Smooth muscle cell (in vitro differentiated cells): Measurements from ENCODE around the gene ARF3. TPM values are rescaled to one million over a fixed set of nuclear protein-coding genes. Genes with fewer than 3 reads are reported as not detected.

ENCODE experiments used
- DNase-seq: peaks from one replicate; lab custom pipeline; 2025; ENCODE audit not compliant: unreplicated experiment; lab: John Stamatoyannopoulos, UW
- H2AFZ ChIP-seq: fragments of 200-600 bp; sonication (generic); 2 replicates; pipeline ENCODE4 v1.6.0; 2016; ENCODE audit warnings: antibody characterized with exemption, low read depth, mild to moderate bottlenecking
- H3F3A ChIP-seq: fragments of 200-600 bp; sonication (generic); 2 replicates; pipeline ENCODE4 v1.6.0; 2017; ENCODE audit warnings: antibody characterized with exemption, low read depth
- H3K27ac ChIP-seq: fragments of 200-600 bp; sonication (generic); 2 replicates; pipeline ENCODE4 v1.5.1; 2016; ENCODE audit warnings: low read depth, mild to moderate bottlenecking
- H3K27me3 ChIP-seq: fragments of 200-600 bp; sonication (generic); 2 replicates; pipeline ENCODE4 v1.6.1; 2016; ENCODE audit warnings: low read depth, mild to moderate bottlenecking
- H3K36me3 ChIP-seq: fragments of 200-600 bp; sonication (generic); 2 replicates; pipeline ENCODE4 v1.5.1; 2016; ENCODE audit warnings: low read depth
- H3K4me1 ChIP-seq: fragments of 200-600 bp; sonication (generic); 2 replicates; pipeline ENCODE4 v1.5.1; 2016; ENCODE audit warnings: low read depth
- H3K4me2 ChIP-seq: fragments of 200-600 bp; sonication (generic); 2 replicates; pipeline ENCODE4 v1.6.0; 2016; ENCODE audit warnings: mild to moderate bottlenecking
- H3K4me3 ChIP-seq: fragments of 200-600 bp; sonication (generic); 2 replicates; pipeline ENCODE4 v1.5.1; 2016; ENCODE audit warnings: mild to moderate bottlenecking
- H3K79me2 ChIP-seq: fragments of 200-600 bp; sonication (generic); 2 replicates; pipeline ENCODE4 v1.6.0; 2016; ENCODE audit warnings: low read depth, mild to moderate bottlenecking
- H3K9ac ChIP-seq: fragments of 200-600 bp; sonication (generic); 2 replicates; pipeline ENCODE4 v1.6.0; 2016; ENCODE audit warnings: low read depth
- H3K9me3 ChIP-seq: fragments of 200-600 bp; sonication (generic); replicated peaks from 2 replicates; pipeline ENCODE4 v1.5.1; 2016; ENCODE audit warnings: low read depth
- H4K20me1 ChIP-seq: fragments of 200-600 bp; sonication (generic); 2 replicates; pipeline ENCODE4 v1.6.0; 2016; ENCODE audit warnings: low read depth
- CTCF ChIP-seq: fragments of 200-600 bp; sonication (generic); IDR thresholded peaks from 2 replicates; pipeline ENCODE4 v1.5.1; 2017; ENCODE audit warnings: borderline replicate concordance, mild to moderate bottlenecking, antibody characterized with exemption; ENCODE audit not compliant: insufficient read depth, poor library complexity, severe bottlenecking
- WGBS: methylation state at CpG from one replicate; pipeline ENCODE4 v1.1.7; 2016; ENCODE audit warnings: low lambda C conversion rate; 5-methylcytosine and 5-hydroxymethylcytosine counted together
- polyA plus RNA-seq: library from polyadenylated mRNA; unstranded; fragments of >200 nt; fragmentation: Nextera tagmentation; extraction: Ambion mirVana; gene quantifications from 2 replicates; pipeline ENCODE4 v1.2.1, GENCODE V29; 2016
- total RNA-seq: library from RNA; depleted of rRNA; stranded (reverse); fragments of >200 nt; gene quantifications from 2 replicates; pipeline ENCODE4 v1.2.3, GENCODE V29; 2014

ARF3 gene
- total and polyA plus RNA-seq, 2 experiments from 2014 or later: 59.9 to 67.7 TPM

DNA sequence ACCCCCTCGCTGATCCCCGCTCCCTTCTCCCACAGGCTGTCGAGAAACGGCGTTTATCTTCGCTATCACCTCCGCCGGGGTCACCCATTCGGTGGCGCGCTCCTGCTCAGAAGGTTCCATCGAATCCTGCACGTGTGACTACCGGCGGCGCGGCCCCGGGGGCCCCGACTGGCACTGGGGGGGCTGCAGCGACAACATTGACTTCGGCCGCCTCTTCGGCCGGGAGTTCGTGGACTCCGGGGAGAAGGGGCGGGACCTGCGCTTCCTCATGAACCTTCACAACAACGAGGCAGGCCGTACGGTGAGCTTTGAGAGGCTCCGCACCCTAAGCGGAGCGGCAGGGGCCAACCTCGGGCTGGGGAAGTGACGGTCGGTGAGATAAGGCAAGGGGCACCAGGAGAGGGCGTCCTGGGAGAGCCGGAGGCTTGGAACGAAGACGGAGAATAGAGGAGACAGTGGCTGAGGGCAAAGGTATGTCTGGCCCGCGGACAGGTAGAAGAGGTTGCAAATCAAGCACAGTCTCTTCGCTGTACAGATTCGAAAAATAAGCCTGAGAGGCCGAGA, 23.2 kb upstream of the ARF3 start:
- H3K36me3 ChIP-seq: no peaks in the 10 kb centered on the region
- H3K9me3 ChIP-seq: no peaks in the 10 kb centered on the region
- H3K4me2 ChIP-seq: peak overlapping the region; percentile 65
- WGBS: 3% methylated on average over 46 of the region's 46 CpGs
- no peaks in the 10 kb centered on the region for H4K20me1 ChIP-seq
- no peaks in the 10 kb centered on the region for H3F3A ChIP-seq
- no peak for DNase-seq
- no peak overlapping the region for H2AFZ ChIP-seq
- no peak overlapping the region for H3K9ac ChIP-seq
- peak overlapping the region; percentile 22 for H3K4me3 ChIP-seq
- peaks cover 17% of the 10 kb centered on the region for H3K4me1 ChIP-seq
- TF ChIP-seq CTCF: no peak
- no peak overlapping the region for H3K27ac ChIP-seq
- no peaks in the 10 kb centered on the region for H3K79me2 ChIP-seq
- H3K27me3 ChIP-seq: peaks cover 98% of the 10 kb centered on the region

DNA sequence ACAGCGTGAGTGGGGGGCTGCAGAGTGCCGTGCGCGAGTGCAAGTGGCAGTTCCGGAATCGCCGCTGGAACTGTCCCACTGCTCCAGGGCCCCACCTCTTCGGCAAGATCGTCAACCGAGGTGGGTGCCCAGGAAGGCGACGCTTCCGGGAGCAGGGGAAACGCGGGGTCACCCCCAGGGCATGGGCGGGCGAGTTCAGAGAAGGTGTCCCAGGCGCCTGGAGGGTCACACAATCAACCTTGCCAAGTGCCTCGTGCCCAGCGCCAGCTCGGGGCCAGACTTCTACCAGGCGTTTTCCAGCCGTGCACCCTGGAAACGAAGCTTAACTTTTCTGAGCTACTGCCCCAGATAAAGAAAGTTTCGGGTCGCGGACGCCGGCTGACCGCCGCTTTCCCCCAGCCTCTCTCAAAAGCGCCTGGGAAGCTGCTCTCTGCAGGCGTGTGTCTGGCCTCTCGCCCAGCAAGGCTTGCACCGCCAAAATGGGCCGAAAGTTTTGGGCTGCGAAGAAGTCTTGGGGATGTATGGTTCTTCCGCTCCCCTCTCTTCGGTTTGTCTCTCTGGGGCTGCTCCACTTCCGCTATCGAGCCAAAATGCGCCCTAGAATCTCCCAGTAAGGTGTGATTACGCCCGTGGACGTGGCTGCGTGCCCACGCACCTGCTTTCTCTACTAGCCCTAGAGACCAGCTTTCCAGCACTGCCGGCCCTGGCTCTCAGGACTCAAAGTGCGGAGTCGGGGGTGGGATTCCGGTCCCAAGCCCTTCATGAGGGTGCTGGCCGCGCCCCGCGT, 22.5 kb upstream of the ARF3 start:
- TF ChIP-seq CTCF: no peak
- no peak overlapping the region for H3K9ac ChIP-seq
- H2AFZ ChIP-seq: no peak overlapping the region
- no peaks in the 10 kb centered on the region for H4K20me1 ChIP-seq
- no peaks in the 10 kb centered on the region for H3K79me2 ChIP-seq
- DNase-seq: no peak
- H3F3A ChIP-seq: no peaks in the 10 kb centered on the region
- H3K27me3 ChIP-seq: peaks cover 98% of the 10 kb centered on the region
- H3K9me3 ChIP-seq: no peaks in the 10 kb centered on the region
- WGBS: 7% methylated on average over 55 of the region's 55 CpGs
- peak overlapping the region; percentile 65 for H3K4me2 ChIP-seq
- H3K4me1 ChIP-seq: peaks cover 17% of the 10 kb centered on the region
- no peak overlapping the region for H3K27ac ChIP-seq
- H3K36me3 ChIP-seq: no peaks in the 10 kb centered on the region
- H3K4me3 ChIP-seq: peak overlapping the region; percentile 22

DNA sequence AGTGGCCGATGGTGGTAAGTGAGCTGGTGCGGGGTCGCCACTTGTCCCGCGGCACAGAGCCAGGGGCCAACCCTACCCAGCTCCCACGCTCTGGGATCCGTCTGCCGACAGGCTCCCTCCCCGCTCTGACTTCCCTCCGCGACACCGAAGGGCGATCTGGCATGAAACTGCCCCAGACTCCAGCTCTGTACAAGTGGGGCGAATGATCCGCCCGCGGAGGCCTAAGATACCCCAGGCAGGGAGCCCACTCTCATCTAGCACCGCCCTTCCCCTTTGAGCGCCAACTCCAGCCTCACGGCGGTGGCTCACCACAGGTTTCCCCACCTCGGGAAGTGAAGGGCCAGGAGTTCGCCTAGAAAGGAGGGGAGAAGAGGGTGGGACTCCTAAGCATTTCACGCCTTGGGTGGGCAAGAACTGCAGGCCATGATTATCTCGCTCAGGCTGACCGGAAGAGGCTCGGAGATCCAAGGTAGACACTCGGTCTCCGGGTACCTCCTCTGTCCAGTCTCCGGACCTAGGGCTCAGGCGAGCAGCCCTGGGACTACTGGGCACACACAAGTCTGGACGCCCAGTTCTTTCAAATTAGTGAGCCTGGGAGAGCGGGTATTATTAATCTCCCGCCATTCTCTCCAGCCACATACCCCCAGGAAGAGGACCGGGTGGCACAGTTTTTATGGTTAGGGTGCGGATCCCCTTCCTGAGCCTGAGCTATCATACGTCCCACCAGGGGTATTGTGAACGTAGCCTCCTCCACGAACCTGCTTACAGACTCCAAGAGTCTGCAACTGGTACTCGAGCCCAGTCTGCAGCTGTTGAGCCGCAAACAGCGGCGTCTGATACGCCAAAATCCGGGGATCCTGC, 21.7 kb upstream of the ARF3 start:
- no peak for TF ChIP-seq CTCF

More for the DNA sequence above, 21.7 kb upstream of the ARF3 start:
- H3K9me3 ChIP-seq: no peaks in the 10 kb centered on the region
- no peaks in the 10 kb centered on the region for H4K20me1 ChIP-seq
- WGBS: 8% methylated on average over 45 of the region's 45 CpGs
- peak overlapping the region; percentile 71 for H3K4me2 ChIP-seq
- H3K4me1 ChIP-seq: peaks cover 17% of the 10 kb centered on the region
- H3K9ac ChIP-seq: no peak overlapping the region
- H3K79me2 ChIP-seq: no peaks in the 10 kb centered on the region
- no peak for DNase-seq
- H3K27me3 ChIP-seq: peaks cover 98% of the 10 kb centered on the region
- no peak overlapping the region for H2AFZ ChIP-seq
- no peaks in the 10 kb centered on the region for H3F3A ChIP-seq
- H3K27ac ChIP-seq: no peak overlapping the region
- no peak overlapping the region for H3K4me3 ChIP-seq
- H3K36me3 ChIP-seq: no peaks in the 10 kb centered on the region
